Activated T-cell treated with anti-CD3 and anti-CD28 coated beads, Interleukin-2, amount 50 U/mL, for 24 hours (primary cell): ENCODE data around the gene RFX4.

Experiments
- DNase-seq: peaks from one replicate; pipeline ENCODE4 v3.0.0-alpha.2; 2020
- H3K27ac Mint-ChIP-seq: 2 replicates; pipeline ENCODE4 v1.8.0; 2020; ENCODE audit warnings: mild to moderate bottlenecking, mixed read lengths
- H3K27me3 Mint-ChIP-seq: 2 replicates; pipeline ENCODE4 v1.8.0; 2020; ENCODE audit warnings: mixed read lengths
- H3K36me3 Mint-ChIP-seq: 2 replicates; pipeline ENCODE4 v1.8.0; 2020; ENCODE audit warnings: low read depth, mixed read lengths
- H3K4me1 Mint-ChIP-seq: 2 replicates; pipeline ENCODE4 v1.8.0; 2020; ENCODE audit warnings: low read depth, mixed read lengths
- H3K4me3 Mint-ChIP-seq: 2 replicates; pipeline ENCODE4 v1.8.0; 2020; ENCODE audit warnings: mild to moderate bottlenecking, moderate library complexity, mixed read lengths
- H3K9me3 Mint-ChIP-seq: 2 replicates; pipeline ENCODE4 v1.8.0; 2020; ENCODE audit warnings: mixed read lengths

RFX4 gene

DNA sequence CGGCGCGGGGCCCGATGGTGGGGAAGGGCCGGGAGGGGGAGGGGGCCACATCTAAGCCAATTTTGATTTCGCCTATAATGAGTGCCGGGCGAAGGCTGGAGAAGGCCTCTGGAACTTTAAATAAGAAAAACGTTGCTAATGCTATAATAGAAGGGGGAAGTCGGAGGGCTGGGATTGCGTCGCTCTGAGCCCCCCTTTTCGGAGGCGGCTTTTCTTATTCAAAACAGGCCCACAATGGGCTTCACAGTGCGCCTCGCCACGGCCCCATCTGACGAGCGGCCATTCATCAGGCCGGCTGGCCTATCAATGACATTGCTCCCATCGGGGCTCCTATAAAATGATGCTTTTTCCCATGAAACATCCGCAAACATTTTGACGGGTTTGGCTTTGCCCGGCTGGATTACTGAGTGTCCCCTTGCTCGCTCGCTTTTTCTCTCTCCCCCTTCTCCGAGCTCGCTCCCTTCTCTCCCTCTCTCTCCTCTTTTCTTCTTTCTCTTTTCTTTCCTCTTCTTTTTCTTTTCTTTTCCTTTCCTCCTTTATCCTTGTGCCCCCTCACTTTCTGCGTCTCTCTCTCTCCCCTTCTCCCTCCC is at the start of gene RFX4:
Gene RFX4 (plus strand): TSS at position 364 of the 590 bp plus-strand sequence. CDS start 317 bp downstream, outside the sequence.
- peaks cover 44% of the 10 kb centered on the region for H3K4me1 Mint-ChIP-seq
- no peaks in the 10 kb centered on the region for H3K36me3 Mint-ChIP-seq
- no peak within 1 kb of the TSS for H3K27ac Mint-ChIP-seq
- H3K4me3 Mint-ChIP-seq: peak within 1 kb of the TSS; percentile 60
- no peaks in the 10 kb centered on the region for H3K9me3 Mint-ChIP-seq
- H3K27me3 Mint-ChIP-seq: peaks cover 93% of the 10 kb centered on the region
- DNase-seq: no peak

DNA sequence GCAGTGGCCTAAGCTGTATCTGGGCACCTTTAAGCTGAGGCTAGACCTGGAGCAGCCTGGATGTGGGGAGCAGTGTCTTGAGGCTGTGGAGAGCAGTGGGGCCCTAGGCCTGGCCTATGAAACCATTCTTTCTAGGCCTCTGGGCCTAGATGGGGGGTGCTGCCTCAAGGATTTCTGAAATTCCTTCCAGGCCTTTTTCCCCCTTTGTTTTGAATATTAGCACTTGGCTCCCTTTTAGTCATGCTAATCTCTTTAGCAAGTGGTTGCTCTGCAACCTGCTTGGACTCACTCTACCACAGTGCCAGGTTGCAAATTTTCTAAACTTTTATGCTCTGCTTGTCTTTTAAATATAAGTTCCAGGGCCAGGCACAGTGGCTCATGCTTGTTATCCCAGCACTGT is 41.6 kb upstream of the RFX4 start:
- Mint-ChIP-seq H3K9me3 (peaks cover 16% of the 10 kb centered on the region), H3K27ac (no peak overlapping the region), H3K27me3 (peaks cover 3% of the 10 kb centered on the region), H3K36me3 (no peaks in the 10 kb centered on the region), H3K4me3 (no peak overlapping the region), H3K4me1 (no peaks in the 10 kb centered on the region)
- no peak for DNase-seq

DNA sequence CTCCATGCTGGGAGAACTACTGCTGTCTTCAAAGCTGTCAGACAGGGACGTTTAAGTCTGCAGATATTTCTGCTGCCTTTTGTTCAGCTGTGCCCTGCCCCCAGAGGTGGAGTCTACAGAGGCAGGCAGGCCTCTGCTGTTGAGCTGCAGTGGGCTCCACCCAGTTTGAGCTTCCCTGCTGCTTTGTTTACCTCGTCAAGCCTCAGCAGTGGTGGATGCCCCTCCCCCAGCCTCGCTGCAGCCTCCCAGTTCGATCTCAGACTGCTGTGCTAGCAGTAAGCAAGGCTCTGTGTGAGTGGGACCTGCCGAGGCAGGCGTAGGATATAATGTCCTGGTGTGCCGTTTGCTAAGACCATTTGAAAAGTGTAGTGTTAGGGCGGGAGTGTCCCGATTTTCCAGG is 31.4 kb upstream of the RFX4 start:
- Mint-ChIP-seq H3K4me3 (no peak overlapping the region), H3K36me3 (no peaks in the 10 kb centered on the region), H3K9me3 (peaks cover 14% of the 10 kb centered on the region), H3K27ac (no peak overlapping the region), H3K27me3 (peaks cover 37% of the 10 kb centered on the region), H3K4me1 (no peaks in the 10 kb centered on the region)
- DNase-seq: no peak

DNA sequence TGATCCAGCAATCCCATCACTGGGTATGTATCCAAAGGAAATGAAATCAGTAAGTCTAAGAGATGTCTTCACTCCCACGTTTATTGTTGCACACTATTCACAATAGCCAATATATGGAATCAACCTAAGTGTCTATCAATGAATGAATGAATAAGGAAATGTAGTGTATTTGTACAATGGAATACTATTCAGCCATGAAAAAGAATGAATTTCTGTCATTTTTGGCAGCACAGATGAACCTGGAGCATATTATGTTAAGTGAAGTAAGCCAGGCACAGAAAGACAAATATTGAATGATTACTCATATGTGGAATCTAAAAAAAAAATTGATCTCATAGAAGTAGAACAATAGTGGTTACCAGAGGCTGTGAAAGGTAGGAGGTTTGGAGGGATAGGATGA is 30.6 kb upstream of the RFX4 start:
- Mint-ChIP-seq H3K36me3 (no peaks in the 10 kb centered on the region), H3K4me1 (no peaks in the 10 kb centered on the region), H3K4me3 (no peak overlapping the region), H3K27me3 (peaks cover 39% of the 10 kb centered on the region), H3K9me3 (peaks cover 14% of the 10 kb centered on the region), H3K27ac (no peak overlapping the region)
- DNase-seq: no peak

DNA sequence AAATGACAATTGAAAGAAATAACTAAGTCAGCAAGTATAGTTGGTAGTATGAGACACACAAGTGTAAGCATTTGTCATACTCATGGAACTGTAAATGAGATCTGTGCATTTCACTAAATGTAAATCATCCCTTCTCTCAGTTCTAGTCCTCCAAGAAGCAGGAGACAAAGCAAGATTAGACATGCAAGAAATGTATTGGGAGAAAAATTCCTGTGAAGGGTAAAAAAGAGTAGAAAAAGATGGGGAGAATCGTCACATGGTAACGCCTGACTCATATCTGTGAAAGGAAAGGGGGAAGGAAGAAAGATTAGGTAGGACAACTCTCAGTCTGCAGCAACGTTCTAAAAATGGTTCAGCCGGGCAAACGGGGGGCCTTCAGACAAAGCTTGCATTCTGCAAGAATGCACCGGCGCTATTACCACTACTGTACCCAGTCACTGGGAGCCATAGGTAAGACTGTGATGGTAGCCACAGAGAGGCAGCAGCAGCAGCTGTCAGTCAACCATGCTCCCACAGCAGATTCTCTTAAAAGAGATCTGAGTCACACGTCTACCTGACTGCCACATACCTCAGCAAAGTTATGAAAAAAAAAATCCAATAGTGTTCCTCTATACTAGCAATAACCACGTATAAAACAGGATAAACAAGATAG is 18.0 kb upstream of the RFX4 start:
- Mint-ChIP-seq H3K27me3 (peaks cover 65% of the 10 kb centered on the region), H3K4me1 (no peaks in the 10 kb centered on the region), H3K4me3 (no peak overlapping the region), H3K9me3 (no peaks in the 10 kb centered on the region), H3K27ac (no peak overlapping the region), H3K36me3 (no peaks in the 10 kb centered on the region)
- no peak for DNase-seq

DNA sequence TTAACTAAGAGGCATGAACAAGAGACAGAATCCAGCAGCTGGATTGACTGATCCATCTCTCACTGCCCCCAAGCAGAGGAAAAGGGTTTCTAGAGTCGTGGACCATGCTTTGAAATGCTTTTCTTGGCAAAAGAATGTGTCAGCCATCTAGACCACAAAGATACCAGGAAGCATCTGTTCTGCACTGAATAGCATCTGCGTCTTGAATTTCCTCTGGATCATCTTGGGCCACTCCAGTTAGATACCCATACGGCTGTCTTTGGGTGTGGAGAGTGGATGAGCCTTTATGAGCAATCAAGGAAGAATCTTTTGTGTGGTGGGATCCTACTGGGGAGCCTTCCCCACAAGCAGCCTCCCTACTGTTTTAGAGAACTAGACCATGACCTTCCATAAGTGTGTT is 16.0 kb upstream of the RFX4 start:
- Mint-ChIP-seq H3K27me3 (peaks cover 51% of the 10 kb centered on the region), H3K9me3 (no peaks in the 10 kb centered on the region), H3K4me1 (no peaks in the 10 kb centered on the region), H3K36me3 (no peaks in the 10 kb centered on the region), H3K4me3 (no peak overlapping the region), H3K27ac (no peak overlapping the region)
- DNase-seq: no peak

DNA sequence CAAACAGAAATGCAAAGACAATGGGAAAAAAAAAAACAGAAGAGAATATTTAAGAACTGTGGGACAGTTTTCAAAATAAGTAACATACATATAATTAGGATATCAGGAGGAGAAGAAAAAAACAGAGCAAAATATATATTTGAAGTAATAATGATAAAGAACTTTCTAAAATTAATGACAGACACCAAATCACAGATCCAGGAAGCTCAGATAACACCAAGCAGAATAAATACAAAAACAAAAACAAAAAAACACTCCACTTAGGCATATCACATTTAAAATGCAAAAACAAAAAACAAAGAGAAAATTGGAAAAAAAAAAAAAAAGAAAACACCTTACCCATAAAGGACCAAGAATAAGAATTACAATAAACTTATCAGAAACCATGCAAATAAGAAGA is 9.6 kb upstream of the RFX4 start:
- DNase-seq: no peak
- no peak overlapping the region for H3K27ac Mint-ChIP-seq
- H3K4me3 Mint-ChIP-seq: no peak overlapping the region
- H3K27me3 Mint-ChIP-seq: peaks cover 42% of the 10 kb centered on the region
- no peaks in the 10 kb centered on the region for H3K9me3 Mint-ChIP-seq
- no peaks in the 10 kb centered on the region for H3K36me3 Mint-ChIP-seq
- H3K4me1 Mint-ChIP-seq: no peaks in the 10 kb centered on the region

DNA sequence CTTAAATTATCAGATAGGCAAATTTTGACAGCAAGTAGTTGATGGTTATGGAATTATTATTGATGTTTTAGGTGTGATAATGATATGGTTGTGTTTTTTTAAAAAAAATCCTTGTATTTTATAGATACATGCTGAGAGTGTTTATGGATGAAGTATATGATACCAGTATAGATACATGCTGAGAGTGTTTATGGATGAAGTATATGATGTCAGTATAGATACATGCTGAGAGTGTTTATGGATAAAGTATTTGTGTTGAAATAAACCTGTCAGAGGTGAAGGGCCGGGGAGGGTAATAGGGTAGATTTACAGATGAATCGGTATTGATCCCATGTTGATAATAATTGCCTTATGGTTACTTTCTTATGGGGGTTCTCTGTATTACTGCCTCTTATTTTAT is 6.0 kb upstream of the RFX4 start:
- no peak overlapping the region for H3K27ac Mint-ChIP-seq
- H3K36me3 Mint-ChIP-seq: no peaks in the 10 kb centered on the region
- H3K27me3 Mint-ChIP-seq: peaks cover 60% of the 10 kb centered on the region
- peaks cover 4% of the 10 kb centered on the region for H3K4me1 Mint-ChIP-seq
- H3K4me3 Mint-ChIP-seq: no peak overlapping the region
- no peaks in the 10 kb centered on the region for H3K9me3 Mint-ChIP-seq
- no peak for DNase-seq

DNA sequence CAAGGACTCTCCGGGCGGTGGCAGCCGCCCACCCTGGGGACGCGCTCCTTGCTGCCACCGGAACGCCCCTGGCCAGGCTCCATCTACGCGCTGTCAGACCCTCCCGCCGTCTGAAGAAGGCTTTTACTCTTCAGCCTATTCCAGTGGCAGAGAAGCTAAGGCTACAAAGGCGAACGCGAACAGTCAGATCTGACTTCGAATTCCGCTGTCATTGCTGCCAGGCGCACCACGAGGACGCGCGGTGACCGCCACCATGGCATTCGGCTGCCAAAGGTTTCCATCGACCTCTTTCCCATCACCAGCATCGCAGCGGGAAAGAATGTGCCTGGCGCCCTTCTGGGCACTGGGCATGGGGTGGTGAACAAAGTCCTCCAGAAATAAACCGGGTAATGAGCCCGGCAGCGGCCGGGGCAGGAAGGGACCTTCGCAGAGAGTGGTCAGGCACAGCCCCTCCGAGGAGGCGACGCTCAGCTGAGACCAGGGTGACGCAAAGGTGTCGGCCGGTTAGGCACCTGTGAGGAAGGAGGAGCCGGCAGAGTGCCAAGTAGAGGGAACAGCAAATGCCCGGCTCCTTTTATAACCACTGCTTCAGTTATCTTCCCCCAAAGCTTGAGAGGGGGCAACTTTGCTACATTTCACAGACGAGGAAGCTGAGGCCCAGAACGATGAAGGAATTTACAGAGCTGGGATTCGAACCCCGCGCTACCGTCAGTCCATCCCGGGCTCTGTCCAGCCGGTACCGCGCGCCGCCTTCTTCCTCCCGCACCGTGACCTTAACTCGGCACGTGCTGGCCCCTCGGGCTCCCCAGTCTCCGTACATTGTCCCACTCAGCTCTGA is 1.9 kb upstream of the RFX4 start:
- peak overlapping the region; percentile 10 for H3K4me3 Mint-ChIP-seq
- no peaks in the 10 kb centered on the region for H3K9me3 Mint-ChIP-seq
- peaks cover 36% of the 10 kb centered on the region for H3K4me1 Mint-ChIP-seq
- no peak for DNase-seq
- no peak overlapping the region for H3K27ac Mint-ChIP-seq
- no peaks in the 10 kb centered on the region for H3K36me3 Mint-ChIP-seq
- peaks cover 81% of the 10 kb centered on the region for H3K27me3 Mint-ChIP-seq

DNA sequence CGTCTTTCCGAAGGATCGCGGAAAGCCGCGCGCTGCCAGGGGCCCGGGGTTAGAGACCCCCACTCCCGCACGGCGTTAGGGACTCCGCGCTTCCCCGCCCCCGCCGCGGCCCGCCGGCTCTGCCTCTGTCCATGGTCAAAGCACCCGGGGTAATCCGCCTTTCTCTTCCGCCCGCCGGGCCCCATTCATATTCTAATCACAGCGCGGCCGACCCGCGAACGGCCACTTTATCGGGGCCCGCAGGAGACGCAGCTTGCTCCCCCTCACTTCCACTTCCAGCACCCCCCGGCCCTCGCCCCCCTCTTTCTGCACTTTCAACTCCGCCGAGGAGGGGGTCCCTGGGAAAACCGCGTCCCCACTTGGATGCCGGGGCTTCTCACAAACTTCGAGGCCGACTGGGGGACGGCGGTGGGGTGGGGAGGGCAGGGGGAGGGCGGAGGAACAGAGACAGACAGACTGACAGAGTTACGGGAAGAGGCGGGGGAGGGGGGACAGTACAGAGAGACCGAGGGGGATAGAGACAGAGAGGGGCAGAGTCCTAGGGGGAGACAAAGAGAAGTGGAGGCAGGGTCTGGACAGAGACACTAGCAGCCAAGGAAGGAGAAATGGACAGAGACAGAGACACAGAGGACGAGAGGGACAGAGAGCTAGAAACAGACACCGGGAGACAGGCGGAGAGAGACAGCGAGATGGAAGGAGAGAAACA is 1.1 kb upstream of the RFX4 start:
- Mint-ChIP-seq H3K27ac (no peak overlapping the region), H3K36me3 (no peaks in the 10 kb centered on the region)

DNA sequence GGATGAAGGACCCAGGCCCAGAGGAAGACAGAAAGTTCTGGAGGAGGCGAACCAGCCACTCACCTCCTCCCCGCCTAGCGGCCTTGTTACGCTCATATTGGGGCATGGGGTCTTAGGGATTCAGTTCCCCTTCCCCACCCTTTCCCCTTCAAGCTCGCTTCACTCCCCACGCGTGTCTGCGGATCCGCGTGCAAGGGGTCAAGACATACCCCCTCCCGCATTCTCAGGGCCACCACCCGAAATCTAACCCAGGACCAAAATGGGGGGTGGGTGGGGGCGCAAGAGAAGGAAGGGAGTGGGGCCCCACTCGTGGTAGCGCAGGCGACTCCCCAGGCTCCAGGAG is 584 bp upstream of the RFX4 start:
- Mint-ChIP-seq H3K27ac (no peak overlapping the region), H3K36me3 (no peaks in the 10 kb centered on the region), H3K9me3 (no peaks in the 10 kb centered on the region), H3K27me3 (peaks cover 92% of the 10 kb centered on the region), H3K4me1 (peaks cover 43% of the 10 kb centered on the region), H3K4me3 (peak overlapping the region; percentile 58)
- no peak for DNase-seq

More for the DNA sequence above, 1.1 kb upstream of the RFX4 start:
- peak overlapping the region; percentile 58 for H3K4me3 Mint-ChIP-seq
- H3K4me1 Mint-ChIP-seq: peaks cover 41% of the 10 kb centered on the region
- H3K27me3 Mint-ChIP-seq: peaks cover 86% of the 10 kb centered on the region
- no peak for DNase-seq
- H3K9me3 Mint-ChIP-seq: no peaks in the 10 kb centered on the region

DNA sequence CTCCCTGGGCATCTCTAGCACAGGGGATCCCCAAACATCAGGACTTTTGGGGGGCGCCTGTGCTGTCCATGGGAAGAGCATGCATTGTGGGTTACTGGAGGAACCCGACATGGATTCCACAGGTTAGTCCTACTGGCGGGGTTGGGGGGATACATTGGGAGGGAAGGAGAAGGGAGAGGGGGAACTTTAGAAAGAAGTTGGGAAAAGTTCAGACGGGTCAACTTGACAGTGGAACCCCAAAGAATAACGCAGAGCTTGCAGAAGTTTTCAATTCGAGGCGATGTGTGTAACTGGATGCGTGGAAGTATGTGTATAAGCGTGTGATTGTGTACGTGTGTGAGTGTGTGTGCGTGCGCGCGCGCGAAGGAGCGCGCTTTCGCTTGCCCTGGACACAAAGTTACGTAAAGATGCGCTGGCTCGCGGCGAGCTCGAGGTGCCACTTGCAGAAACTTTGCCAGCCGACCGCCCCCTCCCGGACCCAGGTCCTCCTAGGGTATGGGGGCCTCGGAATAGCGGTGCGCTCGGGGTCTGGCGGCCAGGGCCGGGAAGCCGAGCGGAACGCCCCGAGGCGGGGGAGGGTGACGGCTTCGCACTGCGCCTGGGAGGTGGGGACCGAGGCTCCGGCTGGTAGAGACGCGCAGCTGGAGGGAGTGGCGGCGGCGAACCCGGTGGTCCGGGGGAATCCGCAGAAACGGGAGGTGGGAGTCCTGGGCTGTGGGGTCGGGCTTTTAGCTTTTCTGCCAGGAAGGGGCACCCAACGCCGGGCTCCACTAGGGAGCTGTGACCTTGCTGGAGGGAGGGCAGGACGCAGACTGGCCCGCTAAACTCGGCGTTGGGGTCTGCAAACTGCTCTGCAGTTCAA is 669 bp downstream of the RFX4 start:
- Mint-ChIP-seq H3K4me3 (peak overlapping the region; percentile 60), H3K9me3 (no peaks in the 10 kb centered on the region), H3K27ac (no peak overlapping the region), H3K4me1 (peaks cover 44% of the 10 kb centered on the region), H3K36me3 (no peaks in the 10 kb centered on the region), H3K27me3 (peaks cover 94% of the 10 kb centered on the region)
- DNase-seq: peak; percentile 53

DNA sequence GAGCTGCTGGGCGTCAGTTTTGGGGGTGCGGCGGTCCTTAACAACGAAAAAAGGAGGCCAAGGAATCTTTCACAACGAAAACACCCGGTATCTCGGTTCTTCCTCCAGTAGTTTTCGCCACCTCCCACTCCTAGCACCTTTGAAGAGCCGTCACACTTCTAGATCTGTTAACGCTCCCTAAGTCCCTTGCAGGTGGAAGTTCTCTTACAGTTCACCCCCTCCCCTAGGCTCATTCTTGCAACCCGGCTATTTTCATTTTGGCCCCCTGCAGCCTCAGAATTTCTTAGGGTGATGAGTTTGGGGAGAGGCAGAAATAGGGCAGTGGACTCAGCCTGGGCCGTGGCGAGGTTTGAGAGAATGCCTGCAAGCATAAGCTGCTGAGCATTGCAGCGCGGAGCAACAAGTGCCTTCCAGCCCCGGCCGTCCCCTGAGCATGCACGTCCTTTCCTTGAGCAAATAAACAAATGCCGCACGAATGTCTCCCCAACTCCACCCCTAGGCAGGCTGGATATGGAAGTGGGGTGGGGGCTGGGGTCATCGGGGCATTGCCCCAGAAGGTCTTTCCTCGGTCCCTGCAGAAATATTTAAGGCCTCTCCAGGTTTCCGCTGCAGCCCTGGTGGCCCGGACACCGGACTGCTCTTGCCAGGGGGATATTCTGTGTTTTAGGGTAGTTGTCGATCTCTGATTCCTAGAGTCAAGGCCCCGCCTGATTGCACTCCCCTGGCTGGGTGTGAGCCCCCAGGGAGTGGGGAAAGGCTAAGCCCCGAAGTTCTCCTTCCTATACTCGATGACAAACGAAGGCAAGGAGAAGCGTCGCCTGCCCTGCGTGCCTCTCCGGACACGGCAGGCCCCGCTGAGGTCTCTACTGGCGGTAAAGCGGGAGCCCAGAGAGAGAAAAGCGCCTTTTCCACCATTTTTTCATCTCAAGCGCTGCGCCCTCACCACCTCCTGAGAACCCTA is 1.6 kb downstream of the RFX4 start:
- Mint-ChIP-seq H3K36me3 (no peaks in the 10 kb centered on the region), H3K27me3 (peaks cover 95% of the 10 kb centered on the region), H3K27ac (no peak overlapping the region), H3K4me1 (peaks cover 44% of the 10 kb centered on the region), H3K9me3 (no peaks in the 10 kb centered on the region), H3K4me3 (peak overlapping the region; percentile 60)
- DNase-seq: no peak
